Activated CD8-positive, alpha-beta memory T cell treated with anti-CD3 and anti-CD28 coated beads, Interleukin-2, amount 50 U/mL, for 48 hours (primary cell): ENCODE results near the gene JADE2.
"Not testable (repeated sequence)": the region's sequence is repeated elsewhere in the genome, so short reads cannot be mapped to it uniquely, and the experiment has no call there.

ENCODE experiments used
- DNase-seq: peaks from one replicate; pipeline ENCODE4 v3.0.0-alpha.2; 2020

JADE2 gene

DNA sequence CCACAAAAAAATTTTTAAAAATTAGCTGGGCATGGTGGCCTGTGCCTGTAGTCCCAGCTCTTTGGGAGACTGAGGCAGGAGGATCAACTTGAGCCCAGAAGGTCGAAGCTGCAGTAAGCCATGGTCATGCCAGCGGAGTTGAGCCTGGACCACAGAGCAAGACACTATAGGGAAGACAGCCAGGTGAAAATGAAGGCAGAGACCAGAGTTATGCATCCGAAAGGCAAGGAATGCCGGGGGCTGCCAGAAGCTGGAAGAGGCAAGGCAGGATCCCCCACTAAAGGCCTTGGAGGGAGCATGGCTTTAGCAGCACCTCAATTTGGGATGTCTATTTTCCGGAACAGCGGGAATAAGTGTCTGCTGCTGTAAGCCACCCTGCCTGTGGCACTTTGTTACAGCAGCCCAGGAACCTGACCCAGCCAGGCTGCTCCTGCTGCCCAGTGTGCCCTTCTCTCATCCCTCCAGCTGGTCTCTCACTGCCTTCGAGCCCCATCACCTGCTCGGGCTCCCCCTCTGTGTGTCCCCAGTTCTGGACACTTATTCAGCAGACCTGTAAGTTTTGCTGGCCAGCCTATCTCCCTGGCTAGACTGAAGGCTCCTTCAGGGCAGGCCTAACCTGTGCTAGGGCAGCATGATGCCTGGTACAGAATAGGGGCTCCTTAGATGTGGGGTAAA is 16.8 kb upstream of the JADE2 start:
- DNase-seq = no peak

DNA sequence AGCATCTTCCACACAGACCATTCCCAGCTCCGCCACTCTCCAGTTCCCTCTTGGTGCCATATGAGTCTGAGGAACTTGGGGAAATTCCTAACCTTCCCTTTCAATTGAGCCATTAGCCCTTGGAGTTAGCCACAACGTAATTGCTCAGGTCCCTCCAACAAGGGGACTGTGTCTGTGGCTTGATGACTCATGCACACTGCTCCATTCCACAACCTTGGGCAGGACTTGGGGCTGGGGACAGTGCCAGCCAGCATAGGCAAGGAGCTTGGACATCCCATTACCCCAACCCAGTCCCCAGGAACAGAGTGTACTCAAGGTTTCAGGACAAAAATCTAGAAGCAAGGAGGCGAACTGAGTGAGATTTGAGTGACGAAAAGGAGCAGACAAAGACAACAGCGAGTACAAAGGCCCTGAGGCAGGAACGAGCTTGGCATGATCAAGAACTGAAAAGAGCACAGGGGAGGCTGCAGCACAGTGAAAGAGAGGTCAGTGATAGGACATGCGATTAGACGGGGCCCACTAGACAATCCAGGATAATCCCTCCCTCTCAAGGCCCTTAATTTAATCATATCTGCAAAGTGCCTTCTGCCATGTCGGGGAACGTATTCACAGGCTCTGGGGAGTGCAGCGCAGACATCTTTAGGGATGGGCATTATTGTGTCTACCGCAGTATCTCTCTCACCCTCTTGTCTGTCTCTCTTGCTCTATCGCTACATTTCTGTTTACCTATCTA is 16.0 kb upstream of the JADE2 start:
- no peak for DNase-seq

DNA sequence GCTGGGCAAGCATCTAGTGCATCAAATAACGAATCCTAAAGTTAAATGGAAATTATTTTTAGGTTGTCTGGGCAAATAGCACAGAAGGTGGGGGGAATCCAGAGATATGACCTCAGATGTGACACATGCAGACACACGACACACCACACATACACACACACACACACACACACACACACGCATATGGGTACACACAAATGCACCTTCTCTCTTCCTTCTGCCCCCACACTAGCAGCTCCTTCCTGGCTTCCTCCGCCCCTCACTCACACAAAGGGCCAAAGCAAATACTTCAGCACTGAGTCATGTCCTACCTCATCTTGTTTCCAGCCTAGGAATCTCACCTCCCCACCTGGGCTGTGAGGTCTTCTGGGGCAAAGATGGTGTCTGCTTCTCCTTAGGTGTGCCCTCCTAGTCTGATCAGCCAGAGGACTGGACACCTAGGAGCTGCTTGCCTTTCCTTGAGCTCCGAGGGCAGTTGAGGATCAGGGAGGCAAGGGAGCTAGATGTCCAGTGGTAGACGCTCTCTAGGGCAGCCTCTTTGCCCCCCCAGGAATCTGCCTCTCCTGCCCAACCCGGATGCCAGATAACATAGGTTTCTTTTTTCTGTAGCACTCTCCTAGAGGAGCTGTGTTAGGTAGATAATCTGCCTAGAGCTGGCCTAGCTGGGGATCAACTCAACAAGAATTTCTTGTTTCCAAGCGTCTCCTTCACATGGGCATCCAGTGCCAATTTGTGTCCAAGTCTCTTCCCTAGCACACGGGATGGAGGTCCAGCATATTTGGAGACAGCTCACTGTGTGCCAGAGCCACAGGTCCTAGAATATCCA is 14.3 kb upstream of the JADE2 start:
- peak; percentile 70 for DNase-seq

DNA sequence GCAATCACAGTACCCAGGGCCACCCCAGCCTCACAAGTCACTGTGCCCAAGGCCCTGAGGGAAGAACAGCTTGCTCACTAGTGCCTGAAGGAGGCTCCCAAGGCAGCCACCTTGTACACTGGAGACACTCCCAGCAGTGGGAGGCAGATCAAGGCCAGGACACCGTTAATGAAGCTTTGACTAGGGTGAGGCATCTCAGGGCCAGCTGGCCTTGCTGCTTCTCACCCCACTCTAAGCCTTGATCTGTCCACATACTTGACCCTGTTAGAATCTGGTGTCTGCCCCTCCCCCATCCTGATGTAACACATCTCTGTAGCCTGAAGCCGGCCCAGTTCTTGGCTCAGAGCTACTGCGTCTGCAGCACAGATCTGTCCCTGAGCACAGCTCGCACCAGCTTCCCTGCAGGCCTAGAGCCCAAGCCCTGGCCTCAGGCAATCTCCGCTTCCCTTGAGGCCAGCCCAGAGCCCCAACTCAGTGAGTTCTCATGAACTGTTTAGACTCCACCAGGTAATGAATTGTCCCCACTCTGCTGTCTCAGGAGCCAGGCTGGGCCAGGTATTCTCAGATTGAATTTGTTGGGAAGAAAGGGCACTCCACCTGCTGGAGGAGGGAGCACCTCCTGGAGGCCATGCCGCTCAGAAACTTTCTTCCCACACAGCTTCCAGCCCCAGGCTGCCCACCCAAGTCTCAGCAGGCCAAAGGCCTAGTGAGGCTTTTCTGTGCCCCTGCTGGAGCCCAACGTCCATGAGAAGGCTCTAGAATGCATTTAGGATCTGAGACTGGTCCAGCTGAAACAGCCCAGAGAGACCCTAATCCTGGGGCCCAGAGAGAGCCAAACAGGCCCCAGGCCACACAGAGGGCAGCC is 13.4 kb upstream of the JADE2 start:
- DNase-seq = no peak

DNA sequence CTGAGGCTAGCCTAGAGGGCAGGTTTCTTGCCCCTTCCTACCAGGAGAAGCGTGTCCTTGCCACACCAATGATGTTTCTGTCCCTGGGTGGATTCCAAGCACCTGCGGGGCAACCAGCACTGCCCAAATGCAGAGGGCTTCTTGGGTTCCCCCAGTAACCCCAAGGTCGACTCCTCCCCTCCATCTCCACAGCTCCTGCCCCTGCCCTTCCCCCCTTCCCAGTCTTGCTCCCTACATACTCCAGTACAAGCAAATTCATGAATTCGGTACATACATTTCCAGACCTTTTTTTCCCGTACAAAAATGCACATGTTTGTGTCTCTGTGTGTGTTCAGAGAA is 12.8 kb upstream of the JADE2 start:
- no peak for DNase-seq

DNA sequence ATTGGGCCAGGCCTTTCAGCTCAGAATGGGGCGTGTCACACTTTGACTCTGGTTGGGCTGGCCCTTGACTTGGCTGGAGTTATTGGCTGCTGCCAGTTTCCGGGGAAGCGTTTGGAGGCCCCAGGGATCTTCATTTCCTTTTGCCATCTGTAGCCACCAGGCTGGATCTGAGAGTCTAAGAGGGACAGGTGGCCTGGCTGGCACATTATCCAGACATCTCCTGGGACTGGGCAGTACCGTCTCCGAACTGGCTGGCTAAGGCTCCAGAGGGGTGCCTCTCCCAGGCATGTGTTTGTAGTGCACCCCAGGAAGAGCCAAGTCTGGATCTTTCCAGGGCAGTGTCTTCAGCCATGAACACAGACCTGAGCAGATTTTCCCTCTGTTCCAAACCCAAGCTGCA is 9.7 kb upstream of the JADE2 start:
- no peak for DNase-seq

DNA sequence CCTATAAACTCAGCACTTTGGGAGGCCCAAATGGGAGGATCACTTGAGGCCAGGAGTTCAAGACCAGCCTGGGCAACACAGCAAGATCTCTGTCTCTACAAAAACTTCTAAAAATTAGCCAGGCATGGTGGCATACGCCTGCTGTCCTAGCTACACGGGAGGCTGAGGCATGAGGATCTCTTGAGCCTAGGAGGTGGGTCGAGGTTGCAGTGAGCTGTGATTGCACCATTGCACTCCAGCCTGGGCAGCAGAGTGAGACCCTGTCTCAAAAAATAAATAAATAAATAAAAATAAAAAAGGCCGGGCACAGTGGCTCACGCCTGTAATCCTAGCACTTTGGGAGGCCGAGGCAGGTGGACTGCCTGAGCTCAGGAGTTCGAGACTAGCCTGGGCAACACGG is 8.5 kb upstream of the JADE2 start:
- not testable (repeated sequence) for DNase-seq

DNA sequence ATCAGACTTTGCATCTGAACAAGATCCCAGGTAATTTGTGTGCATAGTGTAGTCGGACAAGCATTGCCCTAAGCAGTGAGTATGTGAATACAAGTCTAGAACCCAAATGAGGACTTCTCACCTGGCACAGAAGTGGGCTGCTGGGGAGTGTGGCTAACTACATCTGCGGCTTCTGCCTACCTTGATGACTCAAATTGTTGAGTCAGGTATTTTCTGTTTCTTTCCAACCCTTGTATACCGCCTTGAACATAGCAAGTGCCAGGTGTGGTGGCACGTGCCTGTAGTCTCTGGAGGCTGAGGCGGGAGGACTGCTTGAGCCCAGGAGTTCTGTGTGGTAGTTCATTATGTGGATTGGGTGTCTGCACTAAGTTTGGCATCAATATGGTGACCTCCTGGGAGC is 7.9 kb upstream of the JADE2 start:
- no peak for DNase-seq

DNA sequence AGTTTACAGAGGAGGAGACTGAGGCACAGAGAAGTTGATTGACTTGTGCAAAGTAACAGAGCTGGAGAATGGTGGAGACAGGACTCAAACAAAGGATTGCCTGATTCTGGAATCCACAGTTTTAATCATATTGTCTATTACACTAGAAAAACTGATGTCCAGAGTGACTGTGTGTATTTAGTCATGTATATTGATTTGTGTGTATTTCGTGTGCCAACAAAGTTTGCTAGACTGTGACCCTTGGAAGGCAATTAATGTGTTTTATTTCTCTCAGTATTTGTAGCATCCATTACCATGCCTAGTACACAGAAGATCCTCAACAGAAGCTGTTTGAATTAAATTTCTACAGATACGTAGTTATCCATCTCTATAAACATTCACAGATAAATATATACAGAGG is 5.5 kb upstream of the JADE2 start:
- DNase-seq = no peak

DNA sequence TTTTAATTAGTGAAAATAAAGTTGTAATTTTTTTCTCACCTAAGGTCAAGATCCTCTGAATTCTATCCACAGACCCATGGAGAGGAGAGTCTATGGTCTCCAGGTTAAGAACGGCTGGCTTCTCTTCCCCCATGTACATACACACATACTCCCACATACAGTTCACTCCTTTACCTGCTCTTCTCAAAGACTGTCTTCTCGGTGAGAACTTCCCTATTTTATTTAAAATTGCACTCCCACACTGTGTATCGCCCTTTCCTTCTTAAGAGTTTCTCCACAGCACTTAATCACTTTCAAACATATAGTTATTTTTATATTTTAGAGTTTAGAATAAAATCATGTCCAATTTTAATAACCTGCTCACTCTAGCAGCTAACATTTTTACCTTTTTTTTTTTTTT is 3.6 kb upstream of the JADE2 start:
- DNase-seq = no peak

DNA sequence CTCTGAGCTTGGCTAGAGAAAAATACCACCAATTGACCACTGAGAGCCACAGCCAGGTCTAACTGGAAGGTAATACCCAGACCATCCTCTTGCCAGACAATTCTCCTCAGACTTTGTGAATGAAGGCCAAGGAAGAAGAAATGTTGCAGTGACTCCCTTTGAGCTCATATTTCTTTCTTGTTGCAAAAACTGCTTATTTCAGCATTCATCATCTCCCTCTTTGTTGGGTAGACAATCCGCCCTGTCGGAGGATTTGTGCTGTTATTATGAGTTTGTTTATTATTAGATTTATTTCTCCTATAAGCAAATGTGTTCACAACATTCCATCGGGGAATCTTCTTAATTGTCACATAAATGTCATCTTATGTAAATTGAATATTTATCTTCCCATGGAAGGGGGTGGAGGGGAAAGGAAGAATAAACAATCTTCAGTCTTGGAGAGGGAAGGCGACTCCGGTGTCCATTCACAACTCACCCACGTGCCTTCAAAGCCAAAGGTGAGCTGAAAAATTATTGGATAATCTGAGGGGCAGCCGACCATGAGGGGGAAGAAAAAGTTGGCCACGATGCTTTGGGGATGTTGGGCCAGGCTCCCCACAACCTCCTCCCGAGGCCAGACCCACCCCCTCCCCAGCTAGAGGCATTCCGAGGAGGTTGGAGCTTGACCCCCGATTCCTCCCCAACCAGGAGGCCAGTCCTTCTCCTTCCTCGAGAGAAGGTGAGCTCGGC is 1.8 kb upstream of the JADE2 start:
- no peak for DNase-seq

DNA sequence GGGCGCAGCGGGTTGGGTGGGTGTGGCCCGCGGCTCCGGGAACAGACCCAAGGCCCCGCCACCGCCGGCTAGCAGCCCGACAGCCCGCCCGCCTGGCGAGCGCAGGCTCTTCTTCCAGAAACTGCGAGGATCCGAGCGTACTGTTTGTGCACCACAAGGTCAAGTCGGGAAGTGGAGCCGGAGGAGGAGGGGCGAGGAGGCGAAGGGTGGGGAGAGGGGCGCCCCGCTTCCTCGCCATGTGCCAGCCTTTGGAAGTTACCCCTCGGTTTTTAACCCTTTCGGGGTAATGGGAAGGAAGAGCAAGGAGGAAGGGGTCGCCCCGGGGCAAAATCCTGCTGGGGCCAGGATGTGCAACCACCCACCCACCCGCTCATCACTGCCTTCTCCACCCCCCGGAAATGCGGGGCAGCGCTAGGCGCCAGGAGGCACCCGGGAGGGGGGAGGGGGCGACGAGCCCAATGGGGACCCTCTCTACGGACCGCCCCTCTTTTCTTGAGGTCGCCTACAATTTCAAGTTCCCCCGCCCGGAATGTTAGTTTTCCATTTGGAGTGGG is 1.1 kb upstream of the JADE2 start:
- peak; percentile 84 for DNase-seq

DNA sequence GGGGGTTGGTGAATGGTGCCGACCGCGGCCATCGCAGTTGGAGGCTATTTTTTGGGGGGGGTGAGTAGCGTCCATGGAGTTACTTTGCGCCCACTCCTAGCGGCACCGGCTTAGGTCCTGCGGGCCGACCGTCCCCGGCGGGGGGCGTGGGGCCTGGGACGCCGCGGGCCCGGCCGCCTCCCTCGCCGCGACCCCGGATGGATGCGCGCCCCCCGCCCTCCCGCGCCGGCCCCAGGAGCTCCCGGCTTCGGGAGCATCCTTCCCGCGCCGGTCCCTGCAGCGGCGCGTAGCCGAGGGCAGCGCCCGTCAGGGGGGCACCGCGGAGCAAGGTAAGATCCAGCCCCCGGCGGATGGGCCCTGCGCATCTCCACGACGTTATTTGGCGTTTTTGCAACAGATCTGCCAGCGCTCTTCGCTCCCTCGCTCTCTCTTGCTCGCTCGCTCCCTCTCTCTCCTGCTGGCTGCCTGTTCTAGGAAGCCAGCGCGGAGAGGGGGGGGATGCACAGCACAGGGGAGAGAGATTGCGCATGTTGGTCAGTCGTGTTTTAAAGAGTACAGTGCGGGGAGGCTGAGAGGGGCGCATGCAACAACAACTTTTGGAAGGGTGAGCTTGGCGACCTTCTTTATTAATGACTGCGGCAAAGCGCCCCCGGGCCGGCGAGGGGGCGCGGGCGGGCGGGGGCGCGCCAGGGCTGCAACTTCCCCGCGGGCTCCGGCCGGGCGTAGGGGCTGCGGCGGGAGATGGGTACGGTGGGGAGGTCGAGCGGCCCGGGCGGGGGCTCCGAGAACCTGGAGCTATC is 413 bp downstream of the JADE2 start:
- peak; percentile 83 for DNase-seq

DNA sequence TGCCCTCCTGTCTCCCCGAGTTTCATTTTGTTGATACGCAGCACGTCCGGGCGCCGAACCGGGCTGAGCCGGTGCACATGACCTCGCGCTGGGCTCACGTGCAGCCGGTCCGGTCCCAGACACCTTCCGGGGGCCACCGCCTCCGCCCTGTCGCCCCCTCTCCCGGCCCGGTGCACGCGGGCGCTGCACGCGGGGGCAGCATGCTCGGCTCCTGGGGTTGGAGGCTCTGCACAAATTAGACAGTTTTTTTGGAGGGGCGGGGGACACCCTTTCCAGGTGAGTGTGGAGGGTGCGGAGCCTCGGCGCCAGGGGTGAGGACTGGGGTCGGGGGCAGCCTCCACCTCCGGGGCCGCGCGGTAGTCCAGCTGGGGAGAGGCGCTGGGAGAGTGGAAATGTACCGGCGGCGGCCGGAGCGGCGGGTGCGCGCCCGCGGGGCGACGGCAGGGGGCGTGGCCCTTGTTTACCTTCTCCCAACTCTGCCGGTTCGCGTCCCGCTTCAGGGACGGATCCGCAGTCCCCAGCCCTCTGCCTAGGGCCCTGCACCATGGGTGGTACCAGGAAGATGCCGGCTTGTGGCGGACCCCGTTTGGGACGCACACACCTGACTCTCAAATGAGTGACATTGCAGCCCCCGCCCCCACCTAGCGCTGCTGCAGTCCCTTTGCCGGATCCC is 1.1 kb downstream of the JADE2 start:
- DNase-seq = peak; percentile 91

DNA sequence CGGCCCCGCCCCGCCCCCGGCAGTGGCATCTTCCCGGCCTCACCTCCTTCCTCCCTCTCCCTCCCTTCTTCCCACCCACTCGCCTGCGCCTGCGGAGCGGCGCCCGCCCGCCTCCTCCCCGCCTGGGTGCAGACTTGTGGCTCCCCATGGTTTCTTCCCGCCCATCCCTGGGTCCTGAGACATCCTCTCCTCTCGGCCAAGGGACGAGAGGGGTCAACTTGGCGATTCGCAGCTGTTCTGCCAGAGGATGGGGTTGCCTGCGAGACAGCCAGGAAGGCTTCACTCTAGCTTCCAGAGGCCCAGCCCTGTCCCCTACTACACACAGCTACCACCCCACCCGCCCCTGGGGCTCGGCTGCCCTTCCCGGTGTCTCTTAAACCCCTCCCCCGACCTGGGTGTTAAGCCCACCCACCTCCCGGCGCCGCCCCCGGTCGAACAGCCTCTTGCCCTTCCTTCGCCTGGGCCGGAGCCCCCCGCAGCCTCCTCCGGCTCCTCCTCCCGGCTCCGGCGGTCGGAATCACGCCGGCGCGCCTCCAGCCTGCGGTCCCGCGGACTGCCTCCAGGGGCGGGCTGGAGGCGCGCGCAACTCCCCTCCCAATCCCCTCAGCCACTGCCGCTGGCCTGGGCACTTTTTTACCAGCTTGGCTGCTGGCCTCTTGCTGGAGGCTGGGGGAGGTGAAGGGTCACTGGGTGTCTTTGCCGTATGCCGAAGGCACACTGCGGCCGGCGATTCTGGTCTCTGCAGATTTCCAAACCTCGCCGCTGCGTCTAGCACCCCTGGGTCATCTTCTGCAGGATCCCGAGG is 1.9 kb downstream of the JADE2 start:
- DNase-seq = peak; percentile 92

DNA sequence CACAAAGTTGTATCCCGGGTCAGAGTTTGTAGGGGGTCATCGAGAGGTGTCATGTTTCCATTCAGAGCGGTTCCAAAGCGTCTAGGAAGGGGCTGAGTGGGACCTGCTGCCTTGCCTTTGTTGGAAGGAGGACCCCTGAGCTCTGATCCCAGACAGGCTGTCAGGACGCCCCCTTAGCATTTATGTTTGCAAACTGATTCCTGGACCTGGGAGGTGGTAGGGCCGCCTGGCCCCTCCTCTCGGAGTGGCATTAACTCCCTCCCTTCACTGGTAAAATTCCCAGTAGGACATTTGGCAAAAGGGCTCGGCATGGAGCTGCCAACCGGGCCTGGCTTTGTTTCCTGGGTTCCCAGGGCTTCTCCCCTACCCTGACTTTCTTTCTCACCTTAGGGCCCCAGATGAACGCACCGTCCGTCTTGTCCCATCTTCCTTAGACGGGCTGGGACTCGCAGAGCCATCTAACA is 2.5 kb downstream of the JADE2 start:
- no peak for DNase-seq

DNA sequence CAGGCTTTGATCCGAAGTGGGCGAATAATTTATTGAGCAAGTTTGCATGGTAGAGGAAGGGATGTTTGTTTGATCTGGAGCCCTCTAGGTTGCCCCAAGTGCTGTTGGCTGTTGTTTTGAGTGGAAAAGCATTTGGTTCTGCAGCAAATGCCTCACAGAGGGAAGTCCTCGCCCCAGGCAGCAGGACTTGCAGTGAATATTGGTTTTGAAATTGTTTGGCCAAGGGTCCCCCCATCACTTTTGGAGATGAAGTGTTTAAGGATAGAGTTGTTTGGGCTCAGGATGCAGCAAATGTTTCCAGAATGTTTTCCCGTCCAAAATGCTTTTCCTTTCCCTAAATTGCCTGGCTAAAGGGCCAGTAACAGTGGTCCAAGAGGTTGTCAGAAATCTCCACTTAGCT is 3.1 kb downstream of the JADE2 start:
- no peak for DNase-seq

DNA sequence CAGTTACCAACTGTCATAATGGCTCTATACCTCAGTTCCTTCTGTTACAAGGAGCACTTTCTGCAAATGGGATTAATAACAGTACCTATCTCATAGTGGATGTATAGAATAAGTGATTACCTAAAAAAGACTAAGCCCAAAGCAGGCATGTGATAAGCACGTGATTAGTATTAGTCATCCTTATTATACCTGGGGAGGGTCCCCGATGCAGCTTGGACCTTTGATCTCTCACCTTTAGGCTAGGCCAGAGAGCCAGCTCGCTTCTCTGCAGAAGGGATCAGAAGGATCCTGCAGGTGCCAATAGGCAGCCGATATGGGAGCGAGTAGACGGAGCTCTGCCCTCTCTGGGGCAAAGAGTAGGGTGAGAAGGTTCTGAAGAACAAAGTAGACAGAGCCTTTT is 4.0 kb downstream of the JADE2 start:
- DNase-seq = no peak

DNA sequence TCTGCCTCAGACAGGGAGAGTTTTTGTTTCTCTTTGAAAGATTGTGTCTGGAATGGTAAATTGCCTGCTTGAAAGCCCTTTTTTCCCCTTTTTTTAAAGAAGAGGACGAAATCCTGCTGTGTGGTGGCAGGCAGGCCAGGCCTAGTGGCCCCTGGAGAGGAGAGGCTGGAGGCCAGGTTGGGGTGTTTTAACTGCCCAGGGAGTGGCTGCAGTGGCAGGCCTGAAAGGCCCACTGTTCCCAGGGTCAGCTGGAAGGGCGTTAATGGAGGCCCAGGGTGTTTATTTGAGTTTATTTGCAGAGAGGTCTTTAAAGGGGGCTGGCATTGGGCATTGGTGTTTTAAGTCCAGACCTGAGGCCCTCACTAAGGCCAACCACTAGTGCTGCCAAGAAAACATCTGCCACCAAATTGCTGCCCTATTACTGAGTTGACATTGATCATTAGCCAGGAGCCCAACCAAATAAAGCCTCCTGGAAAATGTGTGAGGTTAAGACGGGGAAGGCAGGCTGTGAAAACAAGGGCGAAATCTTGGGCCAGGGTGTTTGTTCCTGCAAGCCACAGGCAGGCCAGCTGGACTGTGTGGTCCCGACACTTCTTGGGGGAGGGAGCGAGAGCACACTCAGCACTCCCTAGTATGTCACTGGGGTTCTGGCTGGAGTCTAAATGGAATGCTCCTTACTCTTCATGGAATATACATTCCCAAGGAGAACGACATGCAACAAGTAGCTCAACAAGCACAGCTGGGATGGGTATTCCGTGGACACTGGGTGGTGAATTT is 5.0 kb downstream of the JADE2 start:
- no peak for DNase-seq
